ENCODE results near the gene CACNA2D3. TPM values are rescaled to one million over a fixed set of nuclear protein-coding genes. Genes with fewer than 3 reads are reported as not detected.

The CACNA2D3 gene
- total and polyA plus RNA-seq, 4 donors: 0.06 to 0.37 (median 0.08) TPM; not detected in 1

GRCh38 chr3:54517424-54517823 is 395.1 kb downstream of the CACNA2D3 start (continued):
- TF ChIP-seq CTCF (IDR thresholded peaks at IDR 0.05; ENCODE audit: low read depth, low read length, missing input control) (no peak), MAX (IDR thresholded peaks at IDR 0.05) (no peak), TAF1 (conservative IDR thresholded peaks at IDR 0.05) (no peak)

GRCh38 chr3:54518011-54518675 is 395.8 kb downstream of the CACNA2D3 start:
- no peaks in the 10 kb centered on the region for H3K27me3 ChIP-seq (ENCODE audit: control insufficient read depth in 4 of 4, insufficient read depth in 4 of 4, low read length in 3 of 4)
- H3K4me1 ChIP-seq (ENCODE audit: control insufficient read depth in 4 of 4, insufficient read depth in 4 of 4, low read length in 3 of 4): no peaks in the 10 kb centered on the region
- 75% methylated on average over 8 of the region's 8 CpGs for WGBS

More at GRCh38 chr3:54518011-54518675, 395.8 kb downstream of the CACNA2D3 start:
- no peak overlapping the region for H3K9ac ChIP-seq (ENCODE audit: low read depth in 1 of 2, low read length in 2 of 2)
- DNase-seq (ENCODE audit: low spot score): no peak
- H3K9me3 ChIP-seq (ENCODE audit: control insufficient read depth in 4 of 4, low read length in 3 of 4): peaks cover 3 to 17% (median 4%) of the 10 kb centered on the region in 4 donors
- H3K4me3 ChIP-seq (ENCODE audit: low read depth in 1 of 3, low read length in 3 of 3): no peak overlapping the region
- no peaks in the 10 kb centered on the region for H3K36me3 ChIP-seq (ENCODE audit: control insufficient read depth in 4 of 4, insufficient read depth in 3 of 4, low read depth in 1 of 4, low read length in 3 of 4)
- TF ChIP-seq HNF4A (conservative IDR thresholded peaks at IDR 0.05): no peak
- no peak for TF ChIP-seq RAD21 (IDR thresholded peaks at IDR 0.05)
- no peak for TF ChIP-seq MAX (IDR thresholded peaks at IDR 0.05)
- TF ChIP-seq HNF4G (IDR thresholded peaks at IDR 0.05): no peak
- no peak for TF ChIP-seq SP1 (IDR thresholded peaks at IDR 0.05)
- no peak for TF ChIP-seq TAF1 (conservative IDR thresholded peaks at IDR 0.05)
- no peak for TF ChIP-seq ATF3 (IDR thresholded peaks at IDR 0.05)
- no peak for TF ChIP-seq YY1 (IDR thresholded peaks at IDR 0.05)
- TF ChIP-seq CTCF (IDR thresholded peaks at IDR 0.05; ENCODE audit: low read depth, low read length, missing input control): no peak
- TF ChIP-seq RXRA (IDR thresholded peaks at IDR 0.05): no peak
- TF ChIP-seq REST (IDR thresholded peaks at IDR 0.05): no peak
- no peak for TF ChIP-seq GABPA (IDR thresholded peaks at IDR 0.05 in 1 of 2, conservative IDR thresholded peaks at IDR 0.05 in 1 of 2)
- TF ChIP-seq FOXA1 (IDR thresholded peaks at IDR 0.05): no peak
- no peak for TF ChIP-seq NR2F2 (IDR thresholded peaks at IDR 0.05)
- TF ChIP-seq ZBTB33 (IDR thresholded peaks at IDR 0.05): no peak
- TF ChIP-seq EGR1 (IDR thresholded peaks at IDR 0.05; ENCODE audit: low read depth in 2 of 2): no peak
- TF ChIP-seq FOXA2 (IDR thresholded peaks at IDR 0.05): no peak
- no peak for TF ChIP-seq JUND (IDR thresholded peaks at IDR 0.05)
- no peak overlapping the region for H3K27ac ChIP-seq (ENCODE audit: low read depth in 1 of 2, low read length in 2 of 2)
